ENCODE measurements around the gene ZBTB21. TPM values are rescaled to one million over a fixed set of nuclear protein-coding genes. Genes with fewer than 3 reads are reported as not detected.

ZBTB21 gene
- total and polyA plus RNA-seq, 2 donors (not counting 1 experiment from before 2014, with no cell fraction given) = 8.9 to 9.1 TPM

DNA sequence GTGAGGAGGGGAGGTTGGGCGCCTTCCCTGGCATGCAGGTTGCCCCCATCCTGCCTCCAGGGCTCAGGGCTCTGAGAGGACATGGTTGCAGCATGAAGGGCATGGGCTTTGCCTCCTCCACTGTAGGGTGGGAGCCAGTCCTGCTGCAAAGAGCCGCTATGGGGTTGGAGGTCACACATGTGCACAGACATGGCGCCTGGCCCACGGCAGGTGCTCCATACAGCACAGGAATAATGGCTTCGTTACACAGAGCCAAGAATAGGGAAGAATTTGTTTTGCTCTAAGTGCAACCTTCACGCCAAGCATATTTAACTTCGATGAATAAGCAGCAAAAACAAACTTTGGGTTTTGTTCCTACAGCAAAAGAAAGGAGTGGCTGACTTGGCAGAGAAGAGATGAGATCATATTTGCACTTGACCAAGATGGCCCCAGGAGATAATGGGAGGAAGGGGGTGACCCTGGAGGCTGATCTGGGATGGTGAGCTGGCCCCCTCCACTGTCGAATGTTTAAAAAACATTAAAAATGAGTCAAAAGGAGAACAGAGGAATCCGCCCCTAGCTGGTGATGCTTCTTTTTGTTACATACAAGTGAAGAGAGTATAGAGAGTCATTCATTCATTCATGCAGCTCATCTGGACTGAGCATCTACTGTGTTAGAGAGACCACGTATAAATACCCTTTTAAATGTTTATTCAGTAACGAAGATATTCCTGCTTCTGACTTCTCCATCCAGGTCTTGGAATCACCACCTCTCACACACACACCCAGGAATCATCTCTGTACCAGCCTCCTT lies 43.9 kb downstream of the ZBTB21 start:
- H3K4me2 ChIP-seq (ENCODE audit: extremely low read depth, insufficient read depth, low read length) = no peak overlapping the region
- no peaks in the 10 kb centered on the region for H3K4me1 ChIP-seq (ENCODE audit: control insufficient read depth, extremely low read depth, insufficient read depth, low read length)
- DNase-seq (ENCODE audit: low read depth in 2 of 2) = peak in 1 of 2 donors; percentile 50
- no peaks in the 10 kb centered on the region for H3K79me2 ChIP-seq (ENCODE audit: control insufficient read depth, insufficient read depth, low read length)
- H3K9ac ChIP-seq (ENCODE audit: insufficient read depth, low read length) = no peak overlapping the region
- H3K27me3 ChIP-seq (ENCODE audit: control insufficient read depth, insufficient read depth, low read length) = peaks cover 5% of the 10 kb centered on the region
- no peaks in the 10 kb centered on the region for H3K9me3 ChIP-seq (ENCODE audit: control insufficient read depth, insufficient read depth, low read depth, low read length)
- H4K20me1 ChIP-seq (ENCODE audit: control insufficient read depth, extremely low read depth, insufficient read depth, low read length) = no peaks in the 10 kb centered on the region
- H2AFZ ChIP-seq (ENCODE audit: low read length) = no peak overlapping the region
- no peaks in the 10 kb centered on the region for H3K36me3 ChIP-seq (ENCODE audit: control insufficient read depth, insufficient read depth, low read length)
- TF ChIP-seq EZH2 (IDR thresholded peaks at IDR 0.05; ENCODE audit: low read length, missing control alignments) = no peak
- TF ChIP-seq, protein P1, sequence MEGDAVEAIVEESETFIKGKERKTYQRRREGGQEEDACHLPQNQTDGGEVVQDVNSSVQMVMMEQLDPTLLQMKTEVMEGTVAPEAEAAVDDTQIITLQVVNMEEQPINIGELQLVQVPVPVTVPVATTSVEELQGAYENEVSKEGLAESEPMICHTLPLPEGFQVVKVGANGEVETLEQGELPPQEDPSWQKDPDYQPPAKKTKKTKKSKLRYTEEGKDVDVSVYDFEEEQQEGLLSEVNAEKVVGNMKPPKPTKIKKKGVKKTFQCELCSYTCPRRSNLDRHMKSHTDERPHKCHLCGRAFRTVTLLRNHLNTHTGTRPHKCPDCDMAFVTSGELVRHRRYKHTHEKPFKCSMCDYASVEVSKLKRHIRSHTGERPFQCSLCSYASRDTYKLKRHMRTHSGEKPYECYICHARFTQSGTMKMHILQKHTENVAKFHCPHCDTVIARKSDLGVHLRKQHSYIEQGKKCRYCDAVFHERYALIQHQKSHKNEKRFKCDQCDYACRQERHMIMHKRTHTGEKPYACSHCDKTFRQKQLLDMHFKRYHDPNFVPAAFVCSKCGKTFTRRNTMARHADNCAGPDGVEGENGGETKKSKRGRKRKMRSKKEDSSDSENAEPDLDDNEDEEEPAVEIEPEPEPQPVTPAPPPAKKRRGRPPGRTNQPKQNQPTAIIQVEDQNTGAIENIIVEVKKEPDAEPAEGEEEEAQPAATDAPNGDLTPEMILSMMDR (conservative IDR thresholded peaks at IDR 0.05 in 1 of 2, IDR thresholded peaks at IDR 0.05 in 1 of 2; ENCODE audit: low read depth in 1 of 2, low read length in 2 of 2) = no peak
- H3K27ac ChIP-seq (ENCODE audit: insufficient read depth, low read length) = no peak overlapping the region
- H3K4me3 ChIP-seq (replicated peaks in 1 of 4; ENCODE audit: control extremely low read depth in 1 of 4, insufficient read depth in 1 of 4, low read depth in 3 of 4, low read length in 4 of 4) = no peak overlapping the region

DNA sequence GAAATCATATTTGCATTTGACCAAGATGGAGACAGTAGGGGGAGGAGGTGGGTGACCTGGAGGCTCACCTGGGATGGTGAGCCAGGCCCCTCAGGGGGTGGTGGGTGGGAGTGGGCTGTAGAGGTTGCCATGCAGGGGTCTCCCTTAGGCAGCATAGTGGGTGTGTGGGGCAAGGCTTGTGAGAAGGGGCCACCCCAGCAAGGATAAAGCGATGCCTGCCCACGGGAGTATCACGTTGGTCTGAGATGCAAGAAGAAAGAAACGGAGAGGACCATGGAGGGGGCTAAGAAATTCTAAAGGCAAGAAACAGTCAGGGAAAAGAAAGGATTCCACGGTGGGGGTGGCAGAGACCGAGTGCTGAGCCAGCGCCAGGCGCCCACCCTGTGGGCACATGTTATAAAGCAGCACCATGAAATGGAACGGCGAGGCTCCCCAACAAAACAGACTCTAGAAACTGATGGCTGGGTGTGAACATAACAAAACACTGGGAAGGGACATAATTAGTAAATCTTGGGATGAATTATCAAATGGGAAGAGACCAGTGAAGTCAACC lies 44.6 kb downstream of the ZBTB21 start:
- Histone ChIP-seq H2AFZ (ENCODE audit: low read length) (no peak overlapping the region), H3K9me3 (ENCODE audit: control insufficient read depth, insufficient read depth, low read depth, low read length) (no peaks in the 10 kb centered on the region), H3K9ac (ENCODE audit: insufficient read depth, low read length) (no peak overlapping the region), H3K27me3 (ENCODE audit: control insufficient read depth, insufficient read depth, low read length) (peaks cover 5% of the 10 kb centered on the region), H3K27ac (ENCODE audit: insufficient read depth, low read length) (no peak overlapping the region), H4K20me1 (ENCODE audit: control insufficient read depth, extremely low read depth, insufficient read depth, low read length) (no peaks in the 10 kb centered on the region), H3K79me2 (ENCODE audit: control insufficient read depth, insufficient read depth, low read length) (no peaks in the 10 kb centered on the region), H3K4me2 (ENCODE audit: extremely low read depth, insufficient read depth, low read length) (no peak overlapping the region), H3K4me3 (replicated peaks in 1 of 4; ENCODE audit: control extremely low read depth in 1 of 4, insufficient read depth in 1 of 4, low read depth in 3 of 4, low read length in 4 of 4) (no peak overlapping the region), H3K36me3 (ENCODE audit: control insufficient read depth, insufficient read depth, low read length) (no peaks in the 10 kb centered on the region), H3K4me1 (ENCODE audit: control insufficient read depth, extremely low read depth, insufficient read depth, low read length) (no peaks in the 10 kb centered on the region)
- TF ChIP-seq, protein P1 (conservative IDR thresholded peaks at IDR 0.05 in 1 of 2, IDR thresholded peaks at IDR 0.05 in 1 of 2; ENCODE audit: low read depth in 1 of 2, low read length in 2 of 2) = no peak
- TF ChIP-seq EZH2 (IDR thresholded peaks at IDR 0.05; ENCODE audit: low read length, missing control alignments) = no peak
- no peak for DNase-seq (ENCODE audit: low read depth in 2 of 2)

DNA sequence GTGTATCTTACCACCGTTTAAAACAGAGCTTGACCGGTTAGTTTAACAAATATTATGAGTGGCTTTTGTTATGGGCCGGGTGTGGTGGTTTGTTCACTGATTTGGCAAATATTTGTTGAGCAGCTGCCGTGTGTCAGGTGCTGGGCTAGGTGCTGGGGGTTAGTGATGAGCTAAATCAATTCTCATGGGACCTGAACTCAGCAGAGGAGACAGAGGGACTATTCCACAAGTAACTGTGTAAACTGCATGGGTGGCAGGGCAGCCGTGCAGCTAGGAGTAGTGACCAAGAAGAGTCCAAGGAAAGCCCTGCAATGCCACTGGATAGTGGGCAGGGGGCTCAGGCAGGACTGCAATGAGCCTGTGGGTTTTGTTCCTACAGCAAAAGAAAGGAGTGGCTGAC lies 45.1 kb downstream of the ZBTB21 start:
- TF ChIP-seq, protein P1 (conservative IDR thresholded peaks at IDR 0.05 in 1 of 2, IDR thresholded peaks at IDR 0.05 in 1 of 2; ENCODE audit: low read depth in 1 of 2, low read length in 2 of 2) = no peak
- Histone ChIP-seq H3K4me2 (ENCODE audit: extremely low read depth, insufficient read depth, low read length) (no peak overlapping the region), H3K27ac (ENCODE audit: insufficient read depth, low read length) (no peak overlapping the region), H3K4me1 (ENCODE audit: control insufficient read depth, extremely low read depth, insufficient read depth, low read length) (no peaks in the 10 kb centered on the region), H3K79me2 (ENCODE audit: control insufficient read depth, insufficient read depth, low read length) (no peaks in the 10 kb centered on the region), H2AFZ (ENCODE audit: low read length) (no peak overlapping the region), H3K4me3 (replicated peaks in 1 of 4; ENCODE audit: control extremely low read depth in 1 of 4, insufficient read depth in 1 of 4, low read depth in 3 of 4, low read length in 4 of 4) (no peak overlapping the region), H3K36me3 (ENCODE audit: control insufficient read depth, insufficient read depth, low read length) (no peaks in the 10 kb centered on the region), H3K9me3 (ENCODE audit: control insufficient read depth, insufficient read depth, low read depth, low read length) (no peaks in the 10 kb centered on the region), H3K9ac (ENCODE audit: insufficient read depth, low read length) (no peak overlapping the region), H4K20me1 (ENCODE audit: control insufficient read depth, extremely low read depth, insufficient read depth, low read length) (no peaks in the 10 kb centered on the region), H3K27me3 (ENCODE audit: control insufficient read depth, insufficient read depth, low read length) (peaks cover 5% of the 10 kb centered on the region)
- no peak for DNase-seq (ENCODE audit: low read depth in 2 of 2)
